ENCODE results near the gene PLXNA2.

DNA sequence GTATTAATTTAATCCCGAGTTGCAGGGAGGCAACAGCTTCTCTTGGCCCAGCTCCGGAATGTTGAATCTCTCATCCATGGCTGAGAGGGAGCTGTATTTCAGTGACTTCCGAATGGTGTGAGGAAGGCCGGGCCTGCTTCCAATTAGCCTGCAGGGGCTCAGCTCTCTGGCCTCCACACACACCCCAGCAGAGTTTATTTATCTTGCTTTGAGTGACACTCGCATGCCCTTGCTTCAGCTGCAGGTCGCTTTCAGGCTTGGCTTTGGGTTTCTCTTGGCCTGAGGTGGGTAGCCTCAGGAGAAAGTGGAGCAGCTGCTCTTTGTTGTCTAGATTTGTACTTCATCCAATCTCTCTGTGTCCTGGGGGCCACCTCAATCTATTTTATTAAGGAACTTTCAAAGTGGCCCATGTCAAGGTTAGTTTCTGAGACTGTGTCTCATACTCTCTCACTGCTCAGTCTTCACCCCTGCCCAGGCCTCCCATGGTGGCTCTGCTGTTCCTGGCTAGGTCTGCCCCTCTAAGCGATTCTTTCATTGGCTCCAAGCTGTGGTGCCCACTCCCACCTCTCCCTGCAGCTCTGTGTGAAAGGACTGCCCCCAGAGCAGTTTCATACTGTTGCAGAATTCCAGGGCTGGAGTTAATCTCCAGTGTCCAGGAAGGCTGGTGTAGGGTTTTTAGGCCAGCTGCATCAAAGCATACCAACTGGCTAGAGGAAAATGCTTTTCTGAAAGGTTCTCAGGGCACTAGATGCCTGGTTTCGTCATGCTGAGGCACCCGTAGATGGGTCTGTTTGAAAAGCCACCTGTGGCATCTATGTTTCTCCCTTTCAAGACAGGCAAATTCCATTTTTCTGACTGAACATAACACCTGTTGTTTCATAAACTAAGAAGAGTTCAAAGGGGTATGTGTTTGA, 153.5 kb downstream of the PLXNA2 start:
- TF ChIP-seq, protein P1, sequence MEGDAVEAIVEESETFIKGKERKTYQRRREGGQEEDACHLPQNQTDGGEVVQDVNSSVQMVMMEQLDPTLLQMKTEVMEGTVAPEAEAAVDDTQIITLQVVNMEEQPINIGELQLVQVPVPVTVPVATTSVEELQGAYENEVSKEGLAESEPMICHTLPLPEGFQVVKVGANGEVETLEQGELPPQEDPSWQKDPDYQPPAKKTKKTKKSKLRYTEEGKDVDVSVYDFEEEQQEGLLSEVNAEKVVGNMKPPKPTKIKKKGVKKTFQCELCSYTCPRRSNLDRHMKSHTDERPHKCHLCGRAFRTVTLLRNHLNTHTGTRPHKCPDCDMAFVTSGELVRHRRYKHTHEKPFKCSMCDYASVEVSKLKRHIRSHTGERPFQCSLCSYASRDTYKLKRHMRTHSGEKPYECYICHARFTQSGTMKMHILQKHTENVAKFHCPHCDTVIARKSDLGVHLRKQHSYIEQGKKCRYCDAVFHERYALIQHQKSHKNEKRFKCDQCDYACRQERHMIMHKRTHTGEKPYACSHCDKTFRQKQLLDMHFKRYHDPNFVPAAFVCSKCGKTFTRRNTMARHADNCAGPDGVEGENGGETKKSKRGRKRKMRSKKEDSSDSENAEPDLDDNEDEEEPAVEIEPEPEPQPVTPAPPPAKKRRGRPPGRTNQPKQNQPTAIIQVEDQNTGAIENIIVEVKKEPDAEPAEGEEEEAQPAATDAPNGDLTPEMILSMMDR (IDR thresholded peaks at IDR 0.05) = no peak
- no peak for TF ChIP-seq POLR2AphosphoS5 (IDR thresholded peaks at IDR 0.05)
